ENCODE measurements around the gene SFPQ. TPM values are rescaled to one million over a fixed set of nuclear protein-coding genes. Genes with fewer than 3 reads are reported as not detected.
"Not testable (repeated sequence)": the region's sequence is repeated elsewhere in the genome, so short reads cannot be mapped to it uniquely, and the experiment has no call there.

Gene SFPQ
- polyA plus RNA-seq, 1 donor = 1,171 TPM

DNA sequence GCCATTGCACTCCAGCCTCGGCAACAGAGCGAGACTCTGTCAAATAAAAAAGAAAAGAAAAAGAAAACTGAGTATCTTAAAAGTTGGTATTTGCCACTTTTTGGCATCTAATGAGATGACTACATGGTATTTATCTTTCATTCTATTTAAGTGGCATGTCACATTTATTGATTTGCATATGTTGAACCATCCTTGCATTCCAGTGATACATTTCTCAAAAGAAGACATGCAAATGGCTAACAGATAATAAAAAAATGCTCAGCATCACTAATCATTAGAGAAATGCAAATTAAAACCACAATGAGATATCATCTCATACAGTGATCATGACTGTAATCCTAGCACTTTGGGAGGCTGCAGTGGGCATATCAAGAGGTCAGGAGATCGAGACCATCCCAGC is 28.1 kb downstream of the SFPQ start:
- no peak for DNase-seq

DNA sequence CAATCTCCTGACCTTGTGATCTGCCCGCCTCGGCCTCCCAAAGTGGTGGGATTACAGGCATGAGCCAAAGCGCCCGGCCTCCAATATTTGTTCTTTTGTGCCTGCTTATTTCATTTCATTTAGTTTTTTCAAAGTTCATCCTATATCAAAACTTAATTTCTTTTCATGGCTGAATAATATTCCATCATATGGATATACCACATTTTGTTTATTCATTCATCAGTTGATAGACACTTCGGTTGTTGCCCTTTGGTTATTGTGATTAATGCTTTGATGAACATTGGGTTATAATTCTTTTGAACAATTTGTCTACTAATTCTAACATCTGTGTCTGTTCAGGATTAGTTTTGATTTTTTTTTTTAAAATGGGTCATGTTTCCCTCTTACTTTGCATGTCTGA is 41.7 kb downstream of the SFPQ start:
- DNase-seq = no peak

DNA sequence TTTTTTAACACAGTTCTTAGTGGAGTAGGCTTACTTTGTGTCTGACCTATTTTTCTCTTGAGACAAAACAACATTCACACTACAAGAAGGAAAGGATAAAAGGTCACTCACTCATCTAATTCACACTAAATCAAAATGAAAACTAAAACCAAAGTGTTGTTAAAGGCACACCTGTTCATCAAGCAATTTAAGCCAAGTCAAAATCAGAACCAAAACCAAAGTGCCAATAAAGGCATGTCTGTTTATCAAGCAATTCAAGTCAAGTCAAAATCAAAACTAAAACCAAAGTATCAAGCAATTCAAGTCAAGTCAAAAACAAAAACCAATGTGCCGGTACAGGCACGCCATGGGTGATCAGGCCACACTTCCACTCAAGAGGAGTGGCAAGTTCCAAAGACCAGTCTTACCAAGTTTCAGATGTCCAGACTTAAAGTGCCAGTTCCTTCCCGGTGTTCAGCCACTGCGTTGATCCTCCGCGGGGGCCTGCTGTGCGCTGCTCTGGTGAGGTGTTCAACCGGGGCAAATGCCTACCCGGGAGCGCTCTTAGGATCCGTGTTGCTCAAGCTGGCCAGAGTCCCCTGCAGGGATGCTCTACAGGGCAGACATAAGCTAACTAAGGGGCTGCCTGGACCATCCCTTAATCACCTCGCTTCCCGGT is 46.9 kb downstream of the SFPQ start:
- DNase-seq = not testable (repeated sequence)

DNA sequence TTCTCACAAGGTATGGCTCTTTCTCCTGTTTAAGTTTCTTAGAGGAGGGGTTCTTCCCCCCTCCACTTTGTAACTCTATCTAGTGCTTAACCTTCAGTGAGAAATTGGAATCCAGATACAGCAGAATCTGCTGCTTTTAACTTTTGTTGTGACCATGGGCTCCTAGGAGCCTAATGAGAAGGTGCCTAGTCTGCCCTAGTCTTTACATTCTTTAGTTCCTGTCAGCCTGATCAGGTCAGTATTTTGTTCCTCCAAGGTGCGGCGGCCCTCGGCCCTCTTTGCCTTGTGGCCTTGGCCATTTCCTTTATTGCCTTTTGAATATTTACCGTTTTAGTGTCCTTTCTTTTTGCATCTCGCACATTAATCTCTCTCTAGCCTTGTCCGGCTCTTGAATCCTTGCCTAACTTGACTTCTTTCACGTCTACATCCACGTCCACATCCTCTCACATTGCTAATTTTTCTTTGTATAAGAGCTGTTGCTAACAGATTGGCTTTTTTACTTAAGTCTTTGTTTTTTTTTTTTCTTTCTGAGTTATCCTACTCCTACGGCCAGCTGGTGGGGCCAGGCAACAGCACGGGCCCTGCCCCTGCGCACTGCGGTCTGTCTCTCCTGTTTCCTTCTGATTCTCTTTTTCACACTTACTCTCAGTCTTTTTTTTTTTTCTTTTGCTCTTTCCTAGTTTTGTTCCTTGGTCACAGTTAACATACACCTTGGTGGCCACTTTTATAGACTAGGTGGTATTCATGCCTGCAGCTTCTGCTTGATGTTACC is 49.0 kb downstream of the SFPQ start:
- no peak for DNase-seq

DNA sequence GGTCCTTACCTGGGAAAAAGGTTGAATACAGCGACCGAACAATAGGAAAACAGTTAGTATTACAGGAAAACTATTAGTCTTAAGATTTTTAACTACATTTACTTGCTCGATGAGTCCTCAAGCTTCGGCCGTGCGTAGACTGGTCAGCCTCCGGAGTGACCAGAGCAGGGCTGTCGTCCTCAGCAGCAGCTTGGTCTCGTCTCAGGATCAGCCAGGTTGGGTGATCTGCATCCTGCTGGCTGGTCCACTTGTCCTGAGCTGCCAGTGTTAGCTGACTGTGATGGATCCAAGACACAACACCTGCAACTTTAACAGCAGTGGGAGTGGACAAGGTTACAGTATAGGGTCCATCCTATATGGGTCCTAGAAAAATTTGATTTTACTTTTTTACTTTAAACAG is 50.2 kb downstream of the SFPQ start:
- not testable (repeated sequence) for DNase-seq

DNA sequence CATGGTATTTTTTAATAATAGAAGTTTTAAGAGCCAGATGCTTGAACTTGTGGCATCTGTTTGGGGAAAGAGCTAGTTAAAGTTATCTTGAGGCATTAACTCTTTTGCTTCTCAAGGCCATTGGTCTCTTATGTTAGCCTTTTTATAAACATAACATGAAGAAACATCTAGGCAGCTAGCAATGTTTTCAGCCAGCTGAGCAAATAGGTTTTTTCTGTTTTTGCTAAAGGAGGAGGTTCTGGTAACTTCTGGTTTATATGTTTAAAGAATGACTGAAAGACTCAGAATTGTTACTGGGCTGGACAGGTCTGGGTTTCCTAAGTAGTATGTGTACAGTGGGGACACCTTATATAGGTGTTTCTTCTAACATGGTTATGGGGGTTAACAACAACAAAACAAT is 50.7 kb downstream of the SFPQ start:
- DNase-seq = not testable (repeated sequence)

DNA sequence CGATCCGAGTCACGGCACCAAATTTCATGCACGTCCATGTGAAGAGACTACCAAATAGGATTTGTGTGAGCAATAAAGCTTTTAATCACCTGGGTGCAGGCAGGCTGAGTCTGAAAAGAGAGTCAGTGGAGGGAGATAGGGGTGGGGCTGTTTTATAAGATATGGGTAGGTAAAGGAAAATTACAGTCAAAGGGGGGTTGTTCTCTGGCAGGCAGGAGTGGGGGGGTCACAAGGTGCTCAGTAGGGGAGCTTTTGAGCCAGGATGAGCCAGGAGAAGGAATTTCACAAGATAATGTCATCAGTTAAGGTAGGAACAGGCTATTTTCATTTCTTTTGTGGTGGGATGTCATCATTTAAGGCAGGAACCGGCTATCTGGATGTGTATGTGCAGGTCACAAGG is 55.4 kb downstream of the SFPQ start:
- DNase-seq = not testable (repeated sequence)

DNA sequence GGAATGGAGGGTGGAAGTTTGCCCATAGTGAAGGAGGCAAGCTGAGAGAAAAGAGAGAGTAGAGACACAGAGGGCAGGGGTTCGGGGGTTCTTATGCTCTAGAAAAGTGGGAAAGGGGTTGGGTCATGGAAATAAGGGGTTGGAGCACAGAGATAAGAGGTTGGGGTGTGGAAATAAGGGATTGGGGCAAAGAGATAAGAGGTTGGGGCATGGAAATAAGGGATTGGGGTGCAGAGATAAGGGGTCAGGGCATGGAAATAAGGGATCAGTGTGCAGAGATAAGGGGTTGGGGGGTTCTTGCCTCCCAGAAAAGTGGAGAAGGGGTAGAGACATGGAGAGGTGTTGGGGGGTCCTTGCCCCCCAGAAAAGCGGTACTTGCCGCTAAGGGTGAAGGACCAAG is 56.2 kb downstream of the SFPQ start:
- no peak for DNase-seq

Other genes with a start within 250 kb of the SFPQ start
- gene TMEM35B, start 207.8 kb downstream of the SFPQ start, polyA plus RNA-seq (ENCODE audit: insufficient read length) = 25.9 TPM
- gene ZMYM6, start 161.2 kb downstream of the SFPQ start, polyA plus RNA-seq (ENCODE audit: insufficient read length) = 29.8 TPM
- gene ZMYM1, start 113.8 kb downstream of the SFPQ start, polyA plus RNA-seq (ENCODE audit: insufficient read length) = 27.0 TPM
- gene ZMYM4, start 75.6 kb upstream of the SFPQ start, polyA plus RNA-seq (ENCODE audit: insufficient read length) = 90.5 TPM